DND-41 (cell line): ENCODE data around the gene AQP9.
"Not testable (repeated sequence)": the region's sequence is repeated elsewhere in the genome, so short reads cannot be mapped to it uniquely, and the experiment has no call there.

Experiments
- ATAC-seq: fragments of 200-7000 bp; cut with Tn5 transposase; 3 replicates; pipeline ENCODE4 v1.9.1; 2021; ENCODE audit warnings: low read depth; ENCODE audit not compliant: insufficient read depth
- DNase-seq: peaks from one replicate; pipeline ENCODE4 v3.0.0-alpha.2; 2020
- H2AFZ ChIP-seq: 2 replicates; pipeline ENCODE4 v1.6.0; 2012; ENCODE audit warnings: low read depth, low read length
- H3K27ac ChIP-seq: 2 replicates; pipeline ENCODE4 v1.5.1; 2012; ENCODE audit warnings: low read length, inconsistent platforms
- H3K27me3 ChIP-seq: fragments of 200-600 bp; sonication (generic); 2 replicates; pipeline ENCODE4 v1.6.0; 2012; ENCODE audit warnings: low read length, mild to moderate bottlenecking, inconsistent platforms; ENCODE audit not compliant: insufficient read depth, poor library complexity
- H3K36me3 ChIP-seq: 2 replicates; pipeline ENCODE4 v1.5.1; 2012; ENCODE audit warnings: low read length, inconsistent platforms; ENCODE audit not compliant: insufficient read depth
- H3K4me1 ChIP-seq: 2 replicates; pipeline ENCODE4 v1.5.1; 2012; ENCODE audit warnings: mild to moderate bottlenecking, low read length; ENCODE audit not compliant: insufficient read depth
- H3K4me2 ChIP-seq: 2 replicates; pipeline ENCODE4 v1.6.0; 2012; ENCODE audit warnings: mild to moderate bottlenecking, moderate library complexity, low read length, inconsistent platforms; ENCODE audit not compliant: insufficient read depth
- H3K4me3 ChIP-seq, 2 experiments: fragments of 200-600 bp in 1 of 2; shearing (Covaris generic) in 1 of 2; 2 replicates each; pipeline ENCODE4 v1.5.1; 2012 to 2016; ENCODE audit warnings: inconsistent platforms in 2 of 2, low read length in 2 of 2, mild to moderate bottlenecking in 2 of 2, low read depth in 1 of 2, moderate library complexity in 1 of 2
- H3K79me2 ChIP-seq: 2 replicates; pipeline ENCODE4 v1.6.0; 2012; ENCODE audit warnings: low read length, inconsistent platforms; ENCODE audit not compliant: insufficient read depth
- H3K9ac ChIP-seq: 2 replicates; pipeline ENCODE4 v1.6.0; 2012; ENCODE audit warnings: low read depth, mild to moderate bottlenecking, inconsistent platforms, low read length, moderate library complexity
- H3K9me3 ChIP-seq: 2 replicates; pipeline ENCODE4 v1.5.1; 2012; ENCODE audit warnings: low read length, moderate library complexity, mild to moderate bottlenecking, inconsistent platforms; ENCODE audit not compliant: insufficient read depth, severe bottlenecking
- H4K20me1 ChIP-seq: 2 replicates; pipeline ENCODE4 v1.6.0; 2012; ENCODE audit warnings: low read length; ENCODE audit not compliant: insufficient read depth
- EZH2 ChIP-seq: IDR thresholded peaks from 3 replicates; pipeline ENCODE4 v1.6.1; 2012; ENCODE audit warnings: borderline replicate concordance, low read depth, mild to moderate bottlenecking, moderate library complexity, low read length, inconsistent platforms; ENCODE audit not compliant: severe bottlenecking
- TF ChIP-seq, protein P1 (sequence below): IDR thresholded peaks from 2 replicates; pipeline ENCODE4 v1.5.1; 2012; ENCODE audit warnings: borderline replicate concordance, low read length, moderate library complexity, mild to moderate bottlenecking; ENCODE audit not compliant: poor library complexity, severe bottlenecking; ENCODE audit errors: extremely low read depth

The AQP9 gene

DNA sequence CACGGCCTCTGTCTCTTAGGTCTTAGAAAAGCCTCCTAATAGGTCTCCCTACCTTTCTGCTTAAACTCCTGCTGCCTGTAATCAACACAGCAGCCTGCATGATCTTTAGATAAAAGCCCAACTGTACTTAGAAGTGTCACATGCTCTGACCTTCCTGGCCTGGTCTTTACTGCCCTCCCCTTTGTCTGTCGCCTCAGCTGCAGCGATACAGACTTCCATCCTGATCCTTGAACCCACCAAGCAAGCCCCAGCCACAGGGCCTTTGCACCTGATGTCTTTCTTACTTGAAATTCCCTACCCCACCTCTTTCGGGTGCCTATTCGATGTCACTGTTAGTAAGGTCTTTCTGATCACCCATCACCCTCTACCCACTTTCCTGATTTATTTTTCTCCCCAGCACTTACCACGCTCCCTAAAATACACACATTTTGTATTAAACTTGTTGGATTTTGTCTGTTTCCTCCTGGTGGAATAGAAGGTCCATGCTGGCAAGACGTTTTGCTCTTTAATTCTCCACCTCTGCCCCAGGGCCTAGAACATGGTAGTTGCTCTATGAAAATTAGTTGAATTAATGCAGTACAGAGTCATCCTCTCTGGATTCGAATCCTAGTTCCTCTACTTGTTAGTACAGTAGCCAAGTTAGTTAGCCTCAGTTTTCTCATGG, 51.1 kb downstream of the AQP9 start:
- no peaks in the 10 kb centered on the region for H3K9me3 ChIP-seq
- DNase-seq = no peak
- H3K27me3 ChIP-seq = peaks cover 9% of the 10 kb centered on the region
- H3K36me3 ChIP-seq = no peaks in the 10 kb centered on the region
- no peak overlapping the region for H3K9ac ChIP-seq
- TF ChIP-seq EZH2 = no peak
- TF ChIP-seq, protein P1, sequence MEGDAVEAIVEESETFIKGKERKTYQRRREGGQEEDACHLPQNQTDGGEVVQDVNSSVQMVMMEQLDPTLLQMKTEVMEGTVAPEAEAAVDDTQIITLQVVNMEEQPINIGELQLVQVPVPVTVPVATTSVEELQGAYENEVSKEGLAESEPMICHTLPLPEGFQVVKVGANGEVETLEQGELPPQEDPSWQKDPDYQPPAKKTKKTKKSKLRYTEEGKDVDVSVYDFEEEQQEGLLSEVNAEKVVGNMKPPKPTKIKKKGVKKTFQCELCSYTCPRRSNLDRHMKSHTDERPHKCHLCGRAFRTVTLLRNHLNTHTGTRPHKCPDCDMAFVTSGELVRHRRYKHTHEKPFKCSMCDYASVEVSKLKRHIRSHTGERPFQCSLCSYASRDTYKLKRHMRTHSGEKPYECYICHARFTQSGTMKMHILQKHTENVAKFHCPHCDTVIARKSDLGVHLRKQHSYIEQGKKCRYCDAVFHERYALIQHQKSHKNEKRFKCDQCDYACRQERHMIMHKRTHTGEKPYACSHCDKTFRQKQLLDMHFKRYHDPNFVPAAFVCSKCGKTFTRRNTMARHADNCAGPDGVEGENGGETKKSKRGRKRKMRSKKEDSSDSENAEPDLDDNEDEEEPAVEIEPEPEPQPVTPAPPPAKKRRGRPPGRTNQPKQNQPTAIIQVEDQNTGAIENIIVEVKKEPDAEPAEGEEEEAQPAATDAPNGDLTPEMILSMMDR = no peak
- H2AFZ ChIP-seq = no peak overlapping the region
- no peak for ATAC-seq
- no peak overlapping the region for H3K4me3 ChIP-seq
- H3K79me2 ChIP-seq = no peaks in the 10 kb centered on the region
- H3K27ac ChIP-seq = no peak overlapping the region
- H3K4me1 ChIP-seq = no peaks in the 10 kb centered on the region
- H4K20me1 ChIP-seq = no peaks in the 10 kb centered on the region
- H3K4me2 ChIP-seq = no peak overlapping the region

DNA sequence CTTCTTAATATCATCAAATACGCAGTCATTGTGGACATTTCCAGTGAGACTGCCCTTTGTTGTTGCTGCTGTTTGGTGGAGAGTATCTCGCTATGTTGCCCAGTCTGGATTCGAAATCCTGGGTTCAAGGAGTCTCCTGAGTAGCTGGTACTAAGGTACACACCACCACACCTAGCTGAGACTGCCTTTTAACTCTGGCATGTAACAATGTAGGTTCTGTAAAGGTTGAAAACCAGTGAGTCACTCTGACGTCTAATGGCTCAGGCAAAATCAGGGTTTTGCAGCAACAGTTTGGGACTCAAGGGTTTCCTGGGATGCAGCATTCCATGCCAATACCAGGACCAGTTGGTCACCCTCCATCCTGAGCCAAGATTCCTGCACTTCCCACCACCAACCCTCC, 52.2 kb downstream of the AQP9 start:
- no peak overlapping the region for H2AFZ ChIP-seq
- TF ChIP-seq, protein P1 = no peak
- TF ChIP-seq EZH2 = no peak
- no peaks in the 10 kb centered on the region for H3K79me2 ChIP-seq
- no peaks in the 10 kb centered on the region for H3K4me1 ChIP-seq
- ATAC-seq = no peak
- H3K4me3 ChIP-seq = no peak overlapping the region
- H3K4me2 ChIP-seq = no peak overlapping the region
- H3K9me3 ChIP-seq = no peaks in the 10 kb centered on the region
- no peaks in the 10 kb centered on the region for H3K36me3 ChIP-seq
- no peak for DNase-seq
- H3K27ac ChIP-seq = no peak overlapping the region
- no peak overlapping the region for H3K9ac ChIP-seq
- peaks cover 9% of the 10 kb centered on the region for H3K27me3 ChIP-seq
- H4K20me1 ChIP-seq = no peaks in the 10 kb centered on the region

DNA sequence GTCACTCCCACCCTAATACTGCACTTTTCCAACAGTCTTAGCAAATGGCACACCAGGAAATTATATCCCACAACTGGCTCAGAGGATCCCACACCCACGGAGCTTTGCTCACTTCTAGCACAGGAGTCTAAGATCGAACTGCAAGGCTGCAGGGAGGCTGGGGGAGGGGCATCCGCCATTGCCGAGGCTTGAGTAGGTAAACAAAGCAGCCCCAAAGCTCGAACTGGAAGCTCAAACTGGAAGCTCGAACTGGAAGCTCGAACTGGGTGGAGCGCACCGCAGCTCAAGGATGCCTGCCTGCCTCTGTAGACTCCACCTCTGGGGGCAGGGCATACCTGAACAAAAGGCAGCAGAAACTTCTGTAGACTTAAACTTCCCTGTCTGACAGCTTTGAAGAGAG, 55.5 kb downstream of the AQP9 start:
- H2AFZ ChIP-seq, H3K79me2 ChIP-seq, H3K27ac ChIP-seq, H3K9ac ChIP-seq, DNase-seq, H4K20me1 ChIP-seq, H3K4me2 ChIP-seq, H3K9me3 ChIP-seq, H3K4me3 ChIP-seq, H3K27me3 ChIP-seq, H3K36me3 ChIP-seq, ATAC-seq, H3K4me1 ChIP-seq: not testable (repeated sequence)

DNA sequence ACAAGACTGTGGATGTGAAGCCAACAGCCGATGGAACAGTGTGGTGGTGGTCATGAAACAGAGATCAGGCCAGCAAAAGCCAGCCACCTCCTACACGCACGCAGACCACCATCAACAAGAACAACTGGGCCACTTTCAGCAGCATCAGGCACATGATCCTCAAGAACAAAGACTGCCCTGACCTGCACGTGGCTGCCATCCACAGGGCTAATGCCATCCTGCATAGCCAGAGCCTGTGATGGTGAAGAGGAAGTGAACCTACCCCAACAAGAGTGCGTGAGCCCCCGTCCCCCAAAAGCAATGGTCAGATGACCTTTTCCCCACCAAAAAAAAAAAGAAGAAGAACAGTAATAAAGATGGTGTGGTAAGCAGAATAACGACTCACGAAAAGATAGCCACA, 62.6 kb downstream of the AQP9 start:
- ATAC-seq (no peak), DNase-seq (no peak)
- H3K79me2 ChIP-seq = no peaks in the 10 kb centered on the region
- TF ChIP-seq, protein P1 = no peak
- TF ChIP-seq EZH2 = no peak
- no peaks in the 10 kb centered on the region for H3K9me3 ChIP-seq
- no peak overlapping the region for H3K9ac ChIP-seq
- H3K36me3 ChIP-seq = no peaks in the 10 kb centered on the region
- H3K27ac ChIP-seq = no peak overlapping the region
- H4K20me1 ChIP-seq = no peaks in the 10 kb centered on the region
- no peak overlapping the region for H2AFZ ChIP-seq
- H3K4me1 ChIP-seq = no peaks in the 10 kb centered on the region
- no peak overlapping the region for H3K4me3 ChIP-seq
- no peak overlapping the region for H3K4me2 ChIP-seq
- no peaks in the 10 kb centered on the region for H3K27me3 ChIP-seq
